Mesendoderm (in vitro differentiated cells): ENCODE measurements around the gene PPWD1. TPM values are rescaled to one million over a fixed set of nuclear protein-coding genes. Genes with fewer than 3 reads are reported as not detected.

Source experiments
- DNase-seq: peaks from one replicate; pipeline ENCODE4 v3.0.0; 2013
- H2AK5ac ChIP-seq: 2 replicates; pipeline ENCODE4 v1.6.1; 2013; ENCODE audit warnings: low read length, inconsistent platforms
- H2BK120ac ChIP-seq: 2 replicates; pipeline ENCODE4 v1.6.1; 2013; ENCODE audit warnings: low read depth, mild to moderate bottlenecking, low read length, moderate library complexity, mixed read lengths
- H2BK15ac ChIP-seq: replicated peaks from 2 replicates; pipeline ENCODE4 v1.6.1; 2013; ENCODE audit warnings: low read depth, mild to moderate bottlenecking, moderate library complexity
- H2BK5ac ChIP-seq: 2 replicates; pipeline ENCODE4 v1.6.1; 2013; ENCODE audit warnings: low read length, inconsistent platforms
- H3K18ac ChIP-seq: 2 replicates; pipeline ENCODE4 v1.6.1; 2013; ENCODE audit warnings: mild to moderate bottlenecking, low read length, mixed read lengths
- H3K23ac ChIP-seq: one replicate; pipeline ENCODE4 v1.6.1; 2013; ENCODE audit warnings: low read length
- H3K27ac ChIP-seq: 2 replicates; pipeline ENCODE4 v1.5.1; 2013; ENCODE audit warnings: low read depth, mild to moderate bottlenecking, inconsistent platforms, low read length, moderate library complexity
- H3K27me3 ChIP-seq: 2 replicates; pipeline ENCODE4 v1.6.1; 2013; ENCODE audit warnings: low read length, control low read depth, mild to moderate bottlenecking, inconsistent platforms; ENCODE audit not compliant: insufficient read depth, poor library complexity
- H3K36me3 ChIP-seq: 2 replicates; pipeline ENCODE4 v1.6.1; 2013; ENCODE audit warnings: low read length, inconsistent platforms; ENCODE audit not compliant: control insufficient read depth, insufficient read depth
- H3K4ac ChIP-seq: one replicate; pipeline ENCODE4 v1.6.1; 2013; ENCODE audit warnings: low read depth, mild to moderate bottlenecking, low read length, moderate library complexity
- H3K4me1 ChIP-seq: 2 replicates; pipeline ENCODE4 v1.6.1; 2013; ENCODE audit warnings: low read depth, low read length, inconsistent platforms; ENCODE audit not compliant: control insufficient read depth
- H3K4me2 ChIP-seq: 2 replicates; pipeline ENCODE4 v1.6.1; 2013; ENCODE audit warnings: low read length
- H3K4me3 ChIP-seq: 2 replicates; pipeline ENCODE4 v1.5.1; 2013; ENCODE audit warnings: mild to moderate bottlenecking, low read length
- H3K56ac ChIP-seq: one replicate; pipeline ENCODE4 v1.6.1; 2013; ENCODE audit warnings: low read length
- H3K79me1 ChIP-seq: 2 replicates; pipeline ENCODE4 v1.6.1; 2013; ENCODE audit warnings: low read length, inconsistent platforms
- H3K79me2 ChIP-seq: 2 replicates; pipeline ENCODE4 v1.6.1; 2013; ENCODE audit warnings: mild to moderate bottlenecking, low read length; ENCODE audit not compliant: control insufficient read depth, insufficient read depth
- H3K9ac ChIP-seq: 2 replicates; pipeline ENCODE4 v1.6.1; 2013; ENCODE audit warnings: low read length, inconsistent platforms
- H4K5ac ChIP-seq: one replicate; pipeline ENCODE4 v1.6.1; 2013; ENCODE audit warnings: low read length
- H4K8ac ChIP-seq: one replicate; pipeline ENCODE4 v1.6.1; 2013; ENCODE audit warnings: low read depth, mild to moderate bottlenecking, control low read depth, low read length, moderate library complexity
- WGBS: extraction: QIAGEN DNeasy Blood & Tissue Kit; methylation state at CpG from one replicate; pipeline ENCODE4 v1.1.7; 2013; ENCODE audit warnings: low lambda C conversion rate, missing lambda C conversion rate; ENCODE audit not compliant: insufficient coverage; ENCODE audit errors: extremely low coverage; 5-methylcytosine and 5-hydroxymethylcytosine counted together
- polyA plus RNA-seq, 2 experiments: library from polyadenylated mRNA; stranded (reverse); fragments of 200-250 nt; gene quantifications; one replicate each; pipeline ENCODE4 v1.2.3, GENCODE V29; 2013

PPWD1 gene
- 33.4 TPM for polyA plus RNA-seq (2013, experiment 1 of 2)
- polyA plus RNA-seq (2013, experiment 2 of 2): 31.8 TPM

GRCh38 chr5:65562731-65563701 is at the start of gene PPWD1, which contains the start of gene CENPK:
Gene PPWD1, plus strand, starts transcription at chr5:65563296. Its CDS starts 15 bp downstream, at chr5:65563311.
Gene CENPK, minus strand, starts transcription at chr5:65563168. Its CDS starts 8,261 bp downstream, at chr5:65554907.
- Histone ChIP-seq H3K36me3 (no peaks in the 10 kb centered on the region), H2BK5ac (no peak within 1 kb of the TSS), H4K5ac (peak within 1 kb of the TSS; percentile 44), H3K27me3 (no peaks in the 10 kb centered on the region), H3K79me2 (peaks cover 24% of the 10 kb centered on the region), H3K79me1 (peaks cover 8% of the 10 kb centered on the region), H3K4ac (no peak within 1 kb of the TSS), H2BK120ac (no peak within 1 kb of the TSS), H3K18ac (no peak within 1 kb of the TSS), H3K27ac (no peak within 1 kb of the TSS), H2AK5ac (no peak within 1 kb of the TSS), H3K4me3 (peak within 1 kb of the TSS; percentile 98), H3K56ac (peak within 1 kb of the TSS; percentile 97), H3K9ac (peak within 1 kb of the TSS; percentile 95), H4K8ac (no peak within 1 kb of the TSS), H3K4me2 (peak within 1 kb of the TSS; percentile 83), H3K4me1 (no peaks in the 10 kb centered on the region), H3K23ac (no peak within 1 kb of the TSS), H2BK15ac (no peak within 1 kb of the TSS)
- DNase-seq: peak; percentile 99
- no CpG with 5 or more reads among the region's 54 CpGs for WGBS

GRCh38 chr5:65525726-65526125 is 37.4 kb upstream of the PPWD1 start:
- Histone ChIP-seq H3K4me2 (no peak overlapping the region), H3K79me2 (no peaks in the 10 kb centered on the region), H3K56ac (no peak overlapping the region), H3K23ac (no peak overlapping the region), H3K4me1 (no peaks in the 10 kb centered on the region), H2BK120ac (no peak overlapping the region), H3K18ac (no peak overlapping the region), H2BK5ac (no peak overlapping the region), H4K5ac (no peak overlapping the region), H3K79me1 (no peaks in the 10 kb centered on the region), H3K4me3 (no peak overlapping the region), H4K8ac (no peak overlapping the region), H3K9ac (no peak overlapping the region), H3K36me3 (no peaks in the 10 kb centered on the region), H2BK15ac (no peak overlapping the region), H3K27me3 (no peaks in the 10 kb centered on the region), H3K27ac (no peak overlapping the region), H2AK5ac (no peak overlapping the region), H3K4ac (no peak overlapping the region)
- WGBS: no CpG with 5 or more reads among the region's 3 CpGs
- no peak for DNase-seq

GRCh38 chr5:65530904-65531303 is 32.2 kb upstream of the PPWD1 start:
- Histone ChIP-seq H4K8ac (no peak overlapping the region), H3K56ac (no peak overlapping the region), H3K27me3 (no peaks in the 10 kb centered on the region), H3K4ac (no peak overlapping the region), H3K79me1 (no peaks in the 10 kb centered on the region), H3K9ac (no peak overlapping the region), H3K27ac (no peak overlapping the region), H3K4me2 (no peak overlapping the region), H2AK5ac (no peak overlapping the region), H3K79me2 (no peaks in the 10 kb centered on the region), H4K5ac (no peak overlapping the region), H2BK5ac (no peak overlapping the region), H3K36me3 (no peaks in the 10 kb centered on the region), H3K4me3 (no peak overlapping the region), H2BK120ac (no peak overlapping the region), H3K4me1 (no peaks in the 10 kb centered on the region), H3K18ac (no peak overlapping the region), H2BK15ac (no peak overlapping the region), H3K23ac (no peak overlapping the region)
- no CpG with 5 or more reads among the region's 1 CpG for WGBS
- no peak for DNase-seq

- H3K9ac ChIP-seq: no peak overlapping the region
- no peak for DNase-seq
- H3K27ac ChIP-seq: no peak overlapping the region
Observed at GRCh38 chr5:65535529-65535987, 27.5 kb upstream of the PPWD1 start.

GRCh38 chr5:65539827-65540226 is 23.3 kb upstream of the PPWD1 start:
- Histone ChIP-seq H2BK5ac (no peak overlapping the region), H3K4me3 (no peak overlapping the region), H3K79me2 (no peaks in the 10 kb centered on the region), H3K79me1 (no peaks in the 10 kb centered on the region), H3K23ac (no peak overlapping the region), H3K56ac (no peak overlapping the region), H3K18ac (no peak overlapping the region), H2BK120ac (no peak overlapping the region), H4K5ac (no peak overlapping the region), H2BK15ac (no peak overlapping the region), H3K27me3 (no peaks in the 10 kb centered on the region), H3K4me2 (no peak overlapping the region), H2AK5ac (no peak overlapping the region), H3K27ac (no peak overlapping the region), H3K9ac (no peak overlapping the region), H3K4me1 (no peaks in the 10 kb centered on the region), H3K36me3 (no peaks in the 10 kb centered on the region), H3K4ac (no peak overlapping the region), H4K8ac (no peak overlapping the region)
- peak; percentile 55 for DNase-seq

More at GRCh38 chr5:65535529-65535987, 27.5 kb upstream of the PPWD1 start:
- Histone ChIP-seq H3K4ac (no peak overlapping the region), H2BK5ac (no peak overlapping the region), H3K23ac (no peak overlapping the region), H3K18ac (no peak overlapping the region), H3K4me1 (no peaks in the 10 kb centered on the region), H3K56ac (no peak overlapping the region), H2BK15ac (no peak overlapping the region), H3K4me3 (no peak overlapping the region), H4K8ac (no peak overlapping the region), H2BK120ac (no peak overlapping the region), H3K27me3 (no peaks in the 10 kb centered on the region), H3K79me1 (no peaks in the 10 kb centered on the region), H3K36me3 (no peaks in the 10 kb centered on the region), H3K79me2 (no peaks in the 10 kb centered on the region), H2AK5ac (no peak overlapping the region), H4K5ac (no peak overlapping the region), H3K4me2 (no peak overlapping the region)
- WGBS: no CpG with 5 or more reads among the region's 6 CpGs
